OCI-LY3 (cell line): Measurements from ENCODE around the gene RPN2.

Experiments used
- CTCF ChIP-seq: fragments of 200-600, 300-600 bp; sonication (generic); IDR thresholded peaks from 2 replicates; pipeline ENCODE4 v1.5.1; 2014; ENCODE audit warnings: antibody characterized with exemption, low read length, low read depth
- EZH2phosphoT487 ChIP-seq: fragments of 200-600 bp; shearing (Covaris generic); IDR thresholded peaks from 2 replicates; pipeline ENCODE4 v1.6.1; 2018; ENCODE audit warnings: antibody characterized with exemption, mixed run types, low read depth

DNA sequence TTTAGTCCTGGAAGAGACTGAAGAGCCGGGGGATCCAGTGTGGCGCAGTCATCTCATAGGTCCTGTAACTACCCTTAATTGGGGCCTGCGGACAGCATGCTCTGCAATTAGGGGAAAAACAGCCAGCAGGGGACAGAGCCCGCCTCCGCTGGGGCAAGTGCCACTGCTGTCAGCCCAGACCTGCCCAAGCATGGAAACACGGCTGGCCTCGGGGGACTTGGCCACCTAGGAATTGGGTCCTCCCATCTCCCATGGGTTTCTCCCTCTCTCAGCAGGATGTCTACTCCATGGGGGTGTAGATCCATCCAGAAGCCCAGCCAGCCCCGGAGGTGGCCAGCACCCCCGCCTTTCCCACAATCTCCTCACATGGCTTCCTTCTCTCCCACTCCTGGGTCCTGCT, 78.9 kb downstream of the RPN2 start:
- no peak for TF ChIP-seq EZH2phosphoT487
- TF ChIP-seq CTCF: no peak
